ENCODE measurements around the gene NID2.

The NID2 gene

GRCh38 chr14:52090936-52091335 is 22.1 kb upstream of the NID2 start:
- H3K4me3 ChIP-seq (ENCODE audit: low read depth, low read length), result no peak overlapping the region
- TF ChIP-seq CTCF (IDR thresholded peaks at IDR 0.05; ENCODE audit: borderline replicate concordance, insufficient read depth, low read depth, low read length), result no peak

- H3K4me3 ChIP-seq (ENCODE audit: low read depth, low read length), result no peak overlapping the region
- TF ChIP-seq CTCF (IDR thresholded peaks at IDR 0.05; ENCODE audit: borderline replicate concordance, insufficient read depth, low read depth, low read length), result no peak
These were observed 20.4 kb upstream of the NID2 start for GRCh38 chr14:52089218-52089617.

- no peak overlapping the region for H3K4me3 ChIP-seq (ENCODE audit: low read depth, low read length)
- no peak for TF ChIP-seq CTCF (IDR thresholded peaks at IDR 0.05; ENCODE audit: borderline replicate concordance, insufficient read depth, low read depth, low read length)
These were observed 17.9 kb upstream of the NID2 start for GRCh38 chr14:52086711-52087110.

- H3K4me3 ChIP-seq (ENCODE audit: low read depth, low read length), result no peak overlapping the region
- TF ChIP-seq CTCF (IDR thresholded peaks at IDR 0.05; ENCODE audit: borderline replicate concordance, insufficient read depth, low read depth, low read length), result no peak
These were observed 14.0 kb upstream of the NID2 start for GRCh38 chr14:52082903-52083302.

GRCh38 chr14:52081964-52082363 is 13.1 kb upstream of the NID2 start:
- no peak overlapping the region for H3K4me3 ChIP-seq (ENCODE audit: low read depth, low read length)
- TF ChIP-seq CTCF (IDR thresholded peaks at IDR 0.05; ENCODE audit: borderline replicate concordance, insufficient read depth, low read depth, low read length), result no peak

- TF ChIP-seq CTCF (IDR thresholded peaks at IDR 0.05; ENCODE audit: borderline replicate concordance, insufficient read depth, low read depth, low read length), result no peak
- no peak overlapping the region for H3K4me3 ChIP-seq (ENCODE audit: low read depth, low read length)
These were observed 12.2 kb upstream of the NID2 start for GRCh38 chr14:52080808-52081755.
